NCI-H2196 treated with DMSO at 0.1 percent for 48 hours (cell line): ENCODE measurements around the gene REXO1.

ENCODE experiments used
- DNase-seq: peaks from one replicate; lab custom pipeline; 2025; ENCODE audit not compliant: unreplicated experiment; lab: John Stamatoyannopoulos, UW

Gene REXO1

GRCh38 chr19:1768248-1768647, 80.0 kb downstream of the REXO1 start:
- DNase-seq: no peak

DNA sequence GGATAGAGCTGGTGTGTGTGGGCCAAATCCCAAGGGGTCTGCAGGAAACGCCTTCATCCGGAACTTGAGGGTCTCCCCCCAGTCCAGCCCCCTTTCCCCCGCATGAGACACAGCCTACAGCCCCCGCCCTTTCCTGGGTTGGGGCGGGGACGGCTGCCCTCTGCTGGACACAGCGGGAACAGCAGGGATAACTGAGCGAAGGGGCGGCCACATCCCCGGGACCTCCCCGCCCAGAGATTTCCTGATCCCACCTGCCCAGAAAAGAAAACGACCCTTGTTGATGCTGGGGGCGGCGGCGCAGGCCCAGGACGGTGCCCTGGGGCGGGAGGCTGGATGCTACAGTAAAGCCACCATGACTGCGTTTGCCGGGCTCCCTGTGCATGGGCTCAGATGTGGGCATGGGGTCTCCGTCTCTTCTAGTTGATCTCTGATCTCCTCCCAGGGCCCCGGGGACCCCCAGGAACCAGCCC, 80.8 kb downstream of the REXO1 start:
- no peak for DNase-seq

GRCh38 chr19:1766800-1767352, 81.4 kb downstream of the REXO1 start:
- no peak for DNase-seq

GRCh38 chr19:1765904-1766799, 82.1 kb downstream of the REXO1 start:
- no peak for DNase-seq
